Activated T-helper 17 cell treated with anti-CD3 and anti-CD28 coated beads, Interleukin-2, amount 50 U/mL, for 72 hours (primary cell): ENCODE measurements around the gene KIF25. TPM values are rescaled to one million over a fixed set of nuclear protein-coding genes. Genes with fewer than 3 reads are reported as not detected.
"Not testable (repeated sequence)": the region's sequence is repeated elsewhere in the genome, so short reads cannot be mapped to it uniquely, and the experiment has no call there.

Experiments used
- ATAC-seq: fragments of 150-1000 bp; cut with Tn5 transposase; replicated peaks from 2 replicates; pipeline ENCODE4 v1.10.0; 2021; ENCODE audit warnings: mild to moderate bottlenecking, moderate library complexity
- H3K27ac Mint-ChIP-seq: one replicate; pipeline ENCODE4 v1.8.0; 2022; ENCODE audit warnings: mixed read lengths
- H3K27me3 Mint-ChIP-seq: one replicate; pipeline ENCODE4 v1.8.0; 2022; ENCODE audit warnings: mixed read lengths
- H3K36me3 Mint-ChIP-seq: one replicate; pipeline ENCODE4 v1.8.0; 2022; ENCODE audit warnings: low read depth, mild to moderate bottlenecking, mixed read lengths
- H3K4me1 Mint-ChIP-seq: one replicate; pipeline ENCODE4 v1.8.0; 2022; ENCODE audit warnings: mixed read lengths
- H3K4me3 Mint-ChIP-seq: one replicate; pipeline ENCODE4 v1.8.0; 2022; ENCODE audit warnings: mild to moderate bottlenecking, mixed read lengths
- H3K9me3 Mint-ChIP-seq: one replicate; pipeline ENCODE4 v1.8.0; 2022; ENCODE audit warnings: mixed read lengths
- total RNA-seq, 2 donors: library from RNA; stranded (reverse); gene quantifications; one replicate each; pipeline ENCODE4 v1.2.3, GENCODE V29; 2022

Gene KIF25
- total RNA-seq, 2 donors from 2014 or later, result 1.8 TPM; not detected in 1

- no peak overlapping the region for H3K4me3 Mint-ChIP-seq
- no peaks in the 10 kb centered on the region for H3K9me3 Mint-ChIP-seq
- no peak for ATAC-seq
- H3K27me3 Mint-ChIP-seq, result peaks cover 4% of the 10 kb centered on the region
- no peak overlapping the region for H3K27ac Mint-ChIP-seq
- H3K36me3 Mint-ChIP-seq, result no peaks in the 10 kb centered on the region
- H3K4me1 Mint-ChIP-seq, result no peaks in the 10 kb centered on the region
These were observed 76.7 kb downstream of the KIF25 start for GRCh38 chr6:168073937-168074730.

- Mint-ChIP-seq H3K4me3 (no peak overlapping the region), H3K4me1 (no peaks in the 10 kb centered on the region), H3K36me3 (no peaks in the 10 kb centered on the region), H3K9me3 (no peaks in the 10 kb centered on the region), H3K27me3 (no peaks in the 10 kb centered on the region), H3K27ac (no peak overlapping the region)
- ATAC-seq, result no peak
These were observed 77.7 kb downstream of the KIF25 start for GRCh38 chr6:168075216-168075615.

GRCh38 chr6:168075787-168076202 lies 78.3 kb downstream of the KIF25 start:
- no peaks in the 10 kb centered on the region for H3K27me3 Mint-ChIP-seq
- H3K4me3 Mint-ChIP-seq, result no peak overlapping the region
- no peaks in the 10 kb centered on the region for H3K4me1 Mint-ChIP-seq
- H3K9me3 Mint-ChIP-seq, result no peaks in the 10 kb centered on the region
- ATAC-seq, result no peak
- H3K27ac Mint-ChIP-seq, result no peak overlapping the region
- H3K36me3 Mint-ChIP-seq, result no peaks in the 10 kb centered on the region

DNA sequence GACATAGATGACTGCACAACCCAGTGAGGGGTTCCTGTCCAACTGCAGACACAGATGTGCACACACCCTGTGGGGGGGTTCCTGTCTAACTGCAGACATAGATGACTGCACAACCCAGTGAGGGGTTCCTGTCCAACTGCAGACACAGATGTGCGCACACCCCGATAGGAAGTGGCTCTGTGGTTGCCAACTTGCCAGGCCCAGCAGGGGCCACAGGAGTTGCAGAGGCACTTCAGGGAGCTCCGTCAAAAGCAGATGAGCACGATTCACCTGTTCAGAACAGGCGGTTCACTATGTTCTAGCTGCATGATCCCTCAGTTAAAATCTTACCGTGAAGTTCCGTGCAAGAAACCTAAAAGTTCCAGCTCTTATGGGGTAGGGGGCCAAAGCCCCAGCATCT lies 79.9 kb downstream of the KIF25 start:
- H3K4me1 Mint-ChIP-seq, H3K27ac Mint-ChIP-seq, ATAC-seq, H3K4me3 Mint-ChIP-seq, H3K9me3 Mint-ChIP-seq, H3K36me3 Mint-ChIP-seq, H3K27me3 Mint-ChIP-seq: not testable (repeated sequence)

DNA sequence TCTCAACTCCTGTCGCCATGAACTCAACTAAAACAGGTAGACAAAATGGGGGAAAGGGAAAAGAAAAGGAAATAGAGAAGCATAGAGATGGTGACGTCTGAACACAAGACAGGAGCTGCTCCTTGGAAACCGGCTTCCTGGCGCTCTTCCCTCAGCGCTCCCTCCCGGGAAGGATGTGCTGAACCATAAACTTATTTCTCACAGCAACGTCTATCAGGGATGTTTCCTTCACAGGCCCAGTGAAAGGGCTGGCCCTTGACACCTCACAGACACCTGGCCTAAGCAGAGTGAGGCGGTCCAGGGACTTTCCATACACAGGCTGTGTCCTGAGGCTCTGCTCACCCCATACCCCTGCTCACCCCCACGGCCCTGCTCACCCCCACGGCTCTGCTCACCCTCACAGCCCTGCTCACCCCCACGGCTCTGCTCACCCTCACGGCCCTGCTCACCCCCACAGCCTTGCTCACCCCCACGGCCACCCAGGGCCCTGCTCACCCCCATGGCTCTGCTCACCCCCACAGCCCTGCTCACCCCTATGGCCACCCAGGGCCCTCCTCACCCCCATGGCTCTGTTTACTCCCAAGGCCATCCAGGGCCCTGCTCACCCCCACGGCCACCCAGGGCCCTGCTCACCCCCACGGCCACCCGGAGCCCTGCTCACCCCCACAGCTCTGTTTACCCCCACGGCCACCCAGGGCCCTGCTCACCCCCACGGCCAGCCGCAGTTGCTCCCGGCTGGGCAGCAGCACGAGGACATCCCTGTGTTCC lies 80.9 kb downstream of the KIF25 start:
- H3K27ac Mint-ChIP-seq, result no peak overlapping the region
- H3K27me3 Mint-ChIP-seq, result no peaks in the 10 kb centered on the region
- ATAC-seq, result no peak
- H3K4me1 Mint-ChIP-seq, result no peaks in the 10 kb centered on the region
- no peaks in the 10 kb centered on the region for H3K36me3 Mint-ChIP-seq
- H3K9me3 Mint-ChIP-seq, result no peaks in the 10 kb centered on the region
- H3K4me3 Mint-ChIP-seq, result no peak overlapping the region

- no peaks in the 10 kb centered on the region for H3K27me3 Mint-ChIP-seq
- no peak for ATAC-seq
- H3K4me1 Mint-ChIP-seq, result no peaks in the 10 kb centered on the region
These were observed 81.5 kb downstream of the KIF25 start, which contains the start of gene FRMD1 for GRCh38 chr6:168078943-168079405. Gene FRMD1 (minus strand): TSS chr6:168079212. CDS start chr6:168079094, 118 bp downstream.

GRCh38 chr6:168080393-168081077 lies 83.1 kb downstream of the KIF25 start:
- no peak for ATAC-seq
- Mint-ChIP-seq H3K4me1 (no peaks in the 10 kb centered on the region), H3K36me3 (no peaks in the 10 kb centered on the region), H3K27ac (no peak overlapping the region), H3K9me3 (no peaks in the 10 kb centered on the region), H3K27me3 (no peaks in the 10 kb centered on the region), H3K4me3 (no peak overlapping the region)

More at GRCh38 chr6:168078943-168079405, 81.5 kb downstream of the KIF25 start, which contains the start of gene FRMD1:
- Mint-ChIP-seq H3K36me3 (no peaks in the 10 kb centered on the region), H3K27ac (no peak within 1 kb of the TSS), H3K4me3 (no peak within 1 kb of the TSS), H3K9me3 (no peaks in the 10 kb centered on the region)

DNA sequence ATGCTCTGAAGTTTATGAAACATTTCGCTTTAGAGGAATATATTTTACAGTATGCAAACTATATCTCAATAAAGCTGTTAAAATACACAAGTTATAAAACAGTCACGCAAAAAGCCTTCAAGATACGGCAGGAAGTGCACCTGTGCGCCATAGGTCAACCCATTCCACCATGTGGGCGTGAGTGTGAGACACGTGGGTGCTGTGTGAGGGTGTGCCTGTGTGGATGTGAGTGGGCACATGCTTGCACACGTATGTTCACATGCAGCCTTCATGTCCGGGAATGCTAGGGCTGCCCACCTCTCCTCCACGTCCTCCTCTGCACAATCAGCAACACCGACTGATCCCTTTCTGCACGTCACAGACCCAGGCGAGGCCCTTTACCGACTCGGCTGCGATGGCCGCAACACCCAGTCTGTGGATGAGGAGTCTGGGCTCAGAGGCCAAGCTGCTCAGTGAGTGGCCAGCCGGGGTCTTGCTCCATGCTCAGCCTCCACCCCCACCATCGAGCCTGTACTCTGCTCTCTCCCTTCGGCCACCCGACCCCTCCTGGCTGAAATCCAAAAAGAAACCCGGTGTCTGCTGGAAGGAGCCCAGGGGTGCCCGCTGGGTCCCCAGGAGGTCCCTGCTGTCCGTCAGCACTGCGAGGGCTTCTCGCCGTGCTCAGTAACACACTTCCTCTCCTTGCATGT lies 84.5 kb downstream of the KIF25 start:
- Mint-ChIP-seq H3K36me3 (no peaks in the 10 kb centered on the region), H3K4me3 (no peak overlapping the region), H3K4me1 (no peaks in the 10 kb centered on the region), H3K27me3 (no peaks in the 10 kb centered on the region), H3K9me3 (no peaks in the 10 kb centered on the region), H3K27ac (no peak overlapping the region)
- ATAC-seq, result no peak

GRCh38 chr6:168082860-168083513 lies 85.5 kb downstream of the KIF25 start:
- no peaks in the 10 kb centered on the region for H3K9me3 Mint-ChIP-seq
- no peaks in the 10 kb centered on the region for H3K4me1 Mint-ChIP-seq
- H3K27me3 Mint-ChIP-seq, result no peaks in the 10 kb centered on the region
- no peak overlapping the region for H3K27ac Mint-ChIP-seq
- ATAC-seq, result no peak
- no peaks in the 10 kb centered on the region for H3K36me3 Mint-ChIP-seq
- H3K4me3 Mint-ChIP-seq, result no peak overlapping the region

DNA sequence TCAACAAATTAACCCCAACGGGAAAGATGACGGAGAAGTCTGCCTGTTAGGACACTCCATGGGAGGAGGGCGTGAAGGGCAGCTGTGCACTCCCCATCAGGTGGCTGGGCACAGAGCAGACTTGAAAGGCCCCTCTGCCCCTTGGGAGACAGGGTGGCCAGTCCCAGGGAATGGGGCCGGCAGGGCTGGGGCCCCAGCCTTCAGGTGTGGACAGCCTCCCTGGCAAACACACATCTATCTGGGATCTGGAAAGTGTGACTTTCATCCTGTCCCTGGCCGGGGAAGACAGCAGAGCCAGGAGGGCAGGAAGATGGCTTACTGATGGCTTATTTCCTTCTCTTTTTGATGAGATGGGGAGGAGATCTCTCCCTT lies 86.0 kb downstream of the KIF25 start:
- Mint-ChIP-seq H3K27ac (no peak overlapping the region), H3K27me3 (no peaks in the 10 kb centered on the region), H3K9me3 (no peaks in the 10 kb centered on the region), H3K4me1 (no peaks in the 10 kb centered on the region), H3K36me3 (no peaks in the 10 kb centered on the region), H3K4me3 (no peak overlapping the region)
- no peak for ATAC-seq

GRCh38 chr6:168084465-168085160 lies 87.1 kb downstream of the KIF25 start:
- Mint-ChIP-seq H3K9me3 (no peaks in the 10 kb centered on the region), H3K36me3 (no peaks in the 10 kb centered on the region), H3K4me1 (no peaks in the 10 kb centered on the region), H3K27me3 (no peaks in the 10 kb centered on the region), H3K4me3 (no peak overlapping the region), H3K27ac (no peak overlapping the region)
- ATAC-seq, result no peak

GRCh38 chr6:168086066-168086465 lies 88.6 kb downstream of the KIF25 start:
- Mint-ChIP-seq H3K9me3 (no peaks in the 10 kb centered on the region), H3K4me1 (no peaks in the 10 kb centered on the region), H3K4me3 (no peak overlapping the region), H3K36me3 (no peaks in the 10 kb centered on the region), H3K27ac (no peak overlapping the region), H3K27me3 (no peaks in the 10 kb centered on the region)
- ATAC-seq, result no peak

- Mint-ChIP-seq H3K9me3 (no peaks in the 10 kb centered on the region), H3K27me3 (no peaks in the 10 kb centered on the region), H3K36me3 (no peaks in the 10 kb centered on the region), H3K4me3 (no peak overlapping the region), H3K27ac (no peak overlapping the region), H3K4me1 (no peaks in the 10 kb centered on the region)
- ATAC-seq, result no peak
These were observed 89.1 kb downstream of the KIF25 start for GRCh38 chr6:168086616-168087015.
